ENCODE data around the gene TMEM151B.
A peak's percentile ranks its signal among the peaks of the same experiment; 100 is the strongest.

TMEM151B gene

GRCh38 chr6:44255871-44256774 lies 14.1 kb upstream of the TMEM151B start:
- Histone ChIP-seq H3K27ac (ENCODE audit: low read length) (peak overlapping the region; percentile 61), H3K9me3 (ENCODE audit: control insufficient read depth, low read depth, low read length) (no peaks in the 10 kb centered on the region), H3K4me1 (ENCODE audit: control insufficient read depth, low read depth, low read length) (peaks cover 7% of the 10 kb centered on the region), H3K27me3 (ENCODE audit: control insufficient read depth, insufficient read depth, low read length) (no peaks in the 10 kb centered on the region), H3K36me3 (ENCODE audit: control insufficient read depth, low read depth, low read length) (peaks cover 70% of the 10 kb centered on the region), H3K4me3 (ENCODE audit: low read length) (peak overlapping the region; percentile 93), H3K9ac (ENCODE audit: low read length) (peak overlapping the region; percentile 89)

- Histone ChIP-seq H3K4me3 (ENCODE audit: low read length) (peak overlapping the region; percentile 93), H3K27me3 (ENCODE audit: control insufficient read depth, insufficient read depth, low read length) (no peaks in the 10 kb centered on the region), H3K9me3 (ENCODE audit: control insufficient read depth, low read depth, low read length) (no peaks in the 10 kb centered on the region), H3K36me3 (ENCODE audit: control insufficient read depth, low read depth, low read length) (peaks cover 67% of the 10 kb centered on the region), H3K9ac (ENCODE audit: low read length) (peak overlapping the region; percentile 89), H3K27ac (ENCODE audit: low read length) (peak overlapping the region; percentile 61), H3K4me1 (ENCODE audit: control insufficient read depth, low read depth, low read length) (peaks cover 7% of the 10 kb centered on the region)
Measured at GRCh38 chr6:44256775-44257024, 13.6 kb upstream of the TMEM151B start.

- peak within 1 kb of the TSS; percentile 89 for H3K9ac ChIP-seq (ENCODE audit: low read length)
- no peaks in the 10 kb centered on the region for H3K27me3 ChIP-seq (ENCODE audit: control insufficient read depth, insufficient read depth, low read length)
- peak within 1 kb of the TSS; percentile 61 for H3K27ac ChIP-seq (ENCODE audit: low read length)
- H3K36me3 ChIP-seq (ENCODE audit: control insufficient read depth, low read depth, low read length): peaks cover 62% of the 10 kb centered on the region
- peak within 1 kb of the TSS; percentile 93 for H3K4me3 ChIP-seq (ENCODE audit: low read length)
- H3K9me3 ChIP-seq (ENCODE audit: control insufficient read depth, low read depth, low read length): no peaks in the 10 kb centered on the region
- H3K4me1 ChIP-seq (ENCODE audit: control insufficient read depth, low read depth, low read length): peaks cover 10% of the 10 kb centered on the region
Measured at GRCh38 chr6:44257025-44257752, 13.1 kb upstream of the TMEM151B start, which contains the start of gene SLC35B2. SLC35B2 (minus strand) TSS chr6:44257528; CDS start chr6:44257410, 118 bp downstream.

- Histone ChIP-seq H3K27me3 (ENCODE audit: control insufficient read depth, insufficient read depth, low read length) (no peaks in the 10 kb centered on the region), H3K4me3 (ENCODE audit: low read length) (peak overlapping the region; percentile 57), H3K36me3 (ENCODE audit: control insufficient read depth, low read depth, low read length) (peaks cover 56% of the 10 kb centered on the region), H3K27ac (ENCODE audit: low read length) (no peak overlapping the region), H3K9me3 (ENCODE audit: control insufficient read depth, low read depth, low read length) (no peaks in the 10 kb centered on the region), H3K9ac (ENCODE audit: low read length) (peak overlapping the region; percentile 65), H3K4me1 (ENCODE audit: control insufficient read depth, low read depth, low read length) (peaks cover 16% of the 10 kb centered on the region)
Measured at GRCh38 chr6:44257753-44258324, 12.4 kb upstream of the TMEM151B start.

- Histone ChIP-seq H3K9me3 (ENCODE audit: control insufficient read depth, low read depth, low read length) (no peaks in the 10 kb centered on the region), H3K4me1 (ENCODE audit: control insufficient read depth, low read depth, low read length) (peaks cover 21% of the 10 kb centered on the region), H3K9ac (ENCODE audit: low read length) (peak overlapping the region; percentile 65), H3K36me3 (ENCODE audit: control insufficient read depth, low read depth, low read length) (peaks cover 50% of the 10 kb centered on the region), H3K27ac (ENCODE audit: low read length) (no peak overlapping the region), H3K4me3 (ENCODE audit: low read length) (peak overlapping the region; percentile 57), H3K27me3 (ENCODE audit: control insufficient read depth, insufficient read depth, low read length) (no peaks in the 10 kb centered on the region)
Measured at GRCh38 chr6:44258325-44258863, 11.9 kb upstream of the TMEM151B start.

- peaks cover 45% of the 10 kb centered on the region for H3K36me3 ChIP-seq (ENCODE audit: control insufficient read depth, low read depth, low read length)
- no peak overlapping the region for H3K27ac ChIP-seq (ENCODE audit: low read length)
- no peaks in the 10 kb centered on the region for H3K27me3 ChIP-seq (ENCODE audit: control insufficient read depth, insufficient read depth, low read length)
- H3K9ac ChIP-seq (ENCODE audit: low read length): no peak overlapping the region
- no peak overlapping the region for H3K4me3 ChIP-seq (ENCODE audit: low read length)
- no peaks in the 10 kb centered on the region for H3K9me3 ChIP-seq (ENCODE audit: control insufficient read depth, low read depth, low read length)
- H3K4me1 ChIP-seq (ENCODE audit: control insufficient read depth, low read depth, low read length): peaks cover 26% of the 10 kb centered on the region
Measured at GRCh38 chr6:44258921-44259320, 11.3 kb upstream of the TMEM151B start.

GRCh38 chr6:44260011-44260410 lies 10.2 kb upstream of the TMEM151B start:
- H3K4me1 ChIP-seq (ENCODE audit: control insufficient read depth, low read depth, low read length): peaks cover 32% of the 10 kb centered on the region
- H3K9ac ChIP-seq (ENCODE audit: low read length): no peak overlapping the region
- H3K27me3 ChIP-seq (ENCODE audit: control insufficient read depth, insufficient read depth, low read length): no peaks in the 10 kb centered on the region
- no peaks in the 10 kb centered on the region for H3K9me3 ChIP-seq (ENCODE audit: control insufficient read depth, low read depth, low read length)
- no peak overlapping the region for H3K4me3 ChIP-seq (ENCODE audit: low read length)
- no peak overlapping the region for H3K27ac ChIP-seq (ENCODE audit: low read length)
- H3K36me3 ChIP-seq (ENCODE audit: control insufficient read depth, low read depth, low read length): peaks cover 34% of the 10 kb centered on the region

GRCh38 chr6:44260451-44261297 lies 9.6 kb upstream of the TMEM151B start:
- H3K4me1 ChIP-seq (ENCODE audit: control insufficient read depth, low read depth, low read length): peaks cover 30% of the 10 kb centered on the region
- no peaks in the 10 kb centered on the region for H3K9me3 ChIP-seq (ENCODE audit: control insufficient read depth, low read depth, low read length)
- H3K4me3 ChIP-seq (ENCODE audit: low read length): no peak overlapping the region
- peaks cover 28% of the 10 kb centered on the region for H3K36me3 ChIP-seq (ENCODE audit: control insufficient read depth, low read depth, low read length)
- no peak overlapping the region for H3K9ac ChIP-seq (ENCODE audit: low read length)
- no peak overlapping the region for H3K27ac ChIP-seq (ENCODE audit: low read length)
- no peaks in the 10 kb centered on the region for H3K27me3 ChIP-seq (ENCODE audit: control insufficient read depth, insufficient read depth, low read length)

- H3K27ac ChIP-seq (ENCODE audit: low read length): no peak overlapping the region
- no peak overlapping the region for H3K4me3 ChIP-seq (ENCODE audit: low read length)
Measured at GRCh38 chr6:44261581-44261980, 8.7 kb upstream of the TMEM151B start.

GRCh38 chr6:44262467-44263353 lies 7.5 kb upstream of the TMEM151B start:
- H3K27me3 ChIP-seq (ENCODE audit: control insufficient read depth, insufficient read depth, low read length): no peaks in the 10 kb centered on the region
- no peaks in the 10 kb centered on the region for H3K9me3 ChIP-seq (ENCODE audit: control insufficient read depth, low read depth, low read length)
- H3K4me1 ChIP-seq (ENCODE audit: control insufficient read depth, low read depth, low read length): peaks cover 25% of the 10 kb centered on the region
- H3K9ac ChIP-seq (ENCODE audit: low read length): peak overlapping the region; percentile 16
- H3K27ac ChIP-seq (ENCODE audit: low read length): no peak overlapping the region
- H3K36me3 ChIP-seq (ENCODE audit: control insufficient read depth, low read depth, low read length): peaks cover 26% of the 10 kb centered on the region
- H3K4me3 ChIP-seq (ENCODE audit: low read length): peak overlapping the region; percentile 81

More at GRCh38 chr6:44261581-44261980, 8.7 kb upstream of the TMEM151B start:
- Histone ChIP-seq H3K4me1 (ENCODE audit: control insufficient read depth, low read depth, low read length) (peaks cover 25% of the 10 kb centered on the region), H3K9me3 (ENCODE audit: control insufficient read depth, low read depth, low read length) (no peaks in the 10 kb centered on the region), H3K9ac (ENCODE audit: low read length) (no peak overlapping the region), H3K27me3 (ENCODE audit: control insufficient read depth, insufficient read depth, low read length) (no peaks in the 10 kb centered on the region), H3K36me3 (ENCODE audit: control insufficient read depth, low read depth, low read length) (peaks cover 26% of the 10 kb centered on the region)

Measured in iPS-18a (cell line).